GM13976 (cell line): Measurements from ENCODE around the gene PFKP.

Experiments used
- DNase-seq: peaks from one replicate; pipeline ENCODE4 v3.0.0; 2012; ENCODE audit warnings: low spot score
- CTCF ChIP-seq: IDR thresholded peaks from 2 replicates; pipeline ENCODE4 v1.5.1; 2012; ENCODE audit warnings: borderline replicate concordance, mild to moderate bottlenecking; ENCODE audit not compliant: insufficient read depth; ENCODE audit errors: extremely low read depth, missing control alignments, control extremely low read depth
- in situ Hi-C: fragments of 300-500 bp; cut with MboI; formaldehyde crosslinking; loops from one replicate; pipeline ENCODE4 v1.12.0; 2022; ENCODE audit warnings: low sequenced_read_pairs, mixed read lengths, inconsistent platforms; ENCODE audit not compliant: unreplicated experiment

The PFKP gene

DNA sequence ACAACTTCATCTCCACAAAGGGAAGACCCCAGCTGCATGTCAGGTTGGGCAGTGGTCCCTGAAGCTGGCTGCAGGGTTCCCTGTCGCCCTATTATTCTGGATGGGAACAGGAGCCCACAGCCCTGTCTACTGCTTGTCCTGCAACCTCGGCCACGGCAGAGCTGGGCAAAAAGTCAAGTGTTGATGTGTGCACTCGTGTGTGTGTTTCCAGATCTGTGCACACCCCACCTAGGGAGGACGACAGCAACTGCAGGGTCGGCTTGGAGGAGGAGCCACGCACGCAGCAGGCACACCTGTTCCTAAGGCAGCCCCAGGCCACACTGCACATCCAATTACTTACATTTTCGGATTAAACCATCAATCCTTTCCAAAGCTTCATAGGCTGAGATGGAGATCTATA is 81.6 kb downstream of the PFKP start:
- TF ChIP-seq CTCF = no peak
- DNase-seq = no peak
- in situ Hi-C loops = no loop called here

DNA sequence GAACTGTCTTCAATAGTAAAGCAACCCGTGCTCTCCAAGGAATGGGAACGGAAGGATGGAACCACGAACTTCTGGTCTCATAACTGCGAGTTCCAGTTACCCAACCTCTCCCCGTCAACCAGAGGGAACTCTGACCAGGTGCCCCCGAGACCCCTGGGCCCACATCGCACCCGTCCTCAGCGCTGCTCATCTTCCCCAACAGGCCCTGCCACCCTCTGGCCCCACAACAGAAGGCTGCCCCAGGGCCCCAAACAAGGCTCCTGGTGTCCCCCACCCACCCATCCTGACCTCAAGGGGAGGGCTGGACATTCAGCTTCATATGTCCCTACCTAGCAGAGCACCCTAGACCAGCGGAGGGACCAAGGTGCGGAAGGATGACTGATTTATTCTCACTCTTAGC is 82.6 kb downstream of the PFKP start:
- TF ChIP-seq CTCF = no peak
- in situ Hi-C loops = no loop called here
- no peak for DNase-seq

DNA sequence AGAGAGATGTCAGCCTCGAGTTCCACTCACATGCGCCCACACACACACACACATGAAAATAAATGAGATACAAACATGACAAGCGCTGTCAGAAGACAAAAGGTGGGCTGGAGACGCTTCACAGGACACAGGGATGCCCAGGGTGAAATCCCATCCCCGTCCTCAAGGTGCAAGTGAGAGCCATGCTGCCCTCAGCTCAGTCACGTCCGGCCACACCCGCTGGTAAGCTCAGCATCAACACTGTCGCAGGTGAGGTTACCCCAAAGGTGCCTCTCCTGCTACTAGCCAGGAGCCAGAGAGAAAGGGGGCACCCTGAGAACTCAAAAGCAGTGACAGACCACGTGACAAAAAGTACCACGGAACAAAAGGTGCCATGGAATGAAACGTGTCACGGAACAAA is 83.0 kb downstream of the PFKP start:
- no peak for TF ChIP-seq CTCF
- DNase-seq = no peak
- in situ Hi-C loops = no loop called here

- no peak for DNase-seq
- TF ChIP-seq CTCF = no peak
Observed at GRCh38 chr10:3150961-3151360, 83.6 kb downstream of the PFKP start.

DNA sequence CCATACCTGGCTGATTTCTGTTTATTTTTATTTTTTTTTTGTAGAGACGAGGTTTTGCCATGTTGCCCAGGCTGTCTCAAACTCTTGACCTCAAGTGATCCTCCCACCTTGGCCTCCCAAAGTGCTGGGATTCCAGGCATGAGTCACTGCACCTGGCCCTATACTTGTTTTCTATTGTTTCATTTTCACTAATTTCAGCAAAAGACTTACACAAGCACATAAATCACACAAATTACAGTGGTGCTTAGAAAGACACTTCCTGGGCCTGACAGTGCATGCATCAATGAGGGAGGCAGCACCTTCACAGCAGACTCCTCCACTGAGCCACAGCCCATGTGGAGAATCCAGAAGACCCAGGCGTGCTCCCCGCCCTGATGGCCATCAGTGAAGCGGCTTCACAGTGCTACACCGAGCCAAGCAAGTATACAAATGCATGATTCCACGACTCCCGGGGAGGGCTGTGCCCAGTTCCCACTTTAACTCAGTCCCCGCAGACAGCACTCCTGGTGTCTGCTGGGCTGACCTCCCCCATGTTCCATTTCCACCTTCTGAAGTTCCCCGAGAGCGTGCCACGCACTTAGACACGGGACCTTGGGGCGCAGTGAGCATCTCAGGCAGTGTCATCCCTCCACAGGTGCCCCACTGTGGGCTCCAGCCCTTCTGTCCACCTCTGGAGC is 84.7 kb downstream of the PFKP start:
- TF ChIP-seq CTCF = no peak
- DNase-seq = no peak
- in situ Hi-C loops = no loop called here

More at GRCh38 chr10:3150961-3151360, 83.6 kb downstream of the PFKP start:
- in situ Hi-C loops = no loop called here

GRCh38 chr10:3152566-3152935 is 85.2 kb downstream of the PFKP start:
- in situ Hi-C loops = no loop called here
- no peak for TF ChIP-seq CTCF
- no peak for DNase-seq
